Mesodermal cell (in vitro differentiated cells): ENCODE measurements around the gene USP50.
"Not testable (repeated sequence)": the region's sequence is repeated elsewhere in the genome, so short reads cannot be mapped to it uniquely, and the experiment has no call there.

Experiments
- H3K27ac ChIP-seq: 2 replicates; pipeline ENCODE4 v1.7.0; 2013; ENCODE audit warnings: mild to moderate bottlenecking, low read depth, low read length, moderate library complexity; ENCODE audit not compliant: severe bottlenecking
- H3K36me3 ChIP-seq: 2 replicates; pipeline ENCODE4 v1.7.1; 2013; ENCODE audit warnings: mild to moderate bottlenecking, low read length, moderate library complexity; ENCODE audit not compliant: control insufficient read depth, insufficient read depth
- H3K4me1 ChIP-seq: one replicate; pipeline ENCODE4 v1.7.1; 2013; ENCODE audit warnings: mild to moderate bottlenecking, low read length; ENCODE audit not compliant: insufficient read depth, control insufficient read depth, poor library complexity, severe bottlenecking
- H3K4me3 ChIP-seq: 2 replicates; pipeline ENCODE4 v1.7.0; 2013; ENCODE audit warnings: low read length, control low read depth, mild to moderate bottlenecking; ENCODE audit not compliant: insufficient read depth, poor library complexity, severe bottlenecking; ENCODE audit errors: extremely low read depth
- H3K9me3 ChIP-seq: 2 replicates; pipeline ENCODE4 v1.7.1; 2013; ENCODE audit warnings: mild to moderate bottlenecking, low read length, moderate library complexity; ENCODE audit not compliant: control insufficient read depth
- WGBS, 2 experiments: methylation state at CpG; one replicate each; pipeline ENCODE4 v1.1.5; 2013; ENCODE audit warnings: missing lambda C conversion rate in 2 of 2; ENCODE audit not compliant: insufficient coverage in 2 of 2; 5-methylcytosine and 5-hydroxymethylcytosine counted together

Gene USP50

DNA sequence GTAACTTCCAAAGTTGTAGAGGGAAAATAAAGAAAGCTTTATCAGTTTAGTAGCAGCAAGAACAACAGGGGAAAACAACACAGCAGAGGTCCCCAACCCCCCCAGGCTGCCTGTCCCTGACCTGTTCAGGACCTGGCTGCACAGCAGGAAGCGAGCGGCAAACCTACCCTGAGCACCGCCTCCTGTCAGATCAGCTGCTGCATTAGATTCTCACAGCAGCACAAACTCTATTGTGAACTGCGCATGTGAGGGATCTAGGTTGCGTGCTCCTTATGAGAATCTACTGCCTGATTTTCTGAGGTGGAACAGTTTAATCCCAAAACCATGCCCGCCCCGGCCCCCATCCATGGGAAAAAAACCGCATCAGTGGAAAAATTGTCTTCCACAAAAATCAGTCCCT lies 40.3 kb downstream of the USP50 start:
- Histone ChIP-seq H3K27ac (no peak overlapping the region), H3K4me1 (no peaks in the 10 kb centered on the region), H3K36me3 (peaks cover 20% of the 10 kb centered on the region), H3K9me3 (no peaks in the 10 kb centered on the region), H3K4me3 (no peak overlapping the region)
- 74 to 75% methylated on average over 8 of the region's 8 CpGs for WGBS, 2 experiments

DNA sequence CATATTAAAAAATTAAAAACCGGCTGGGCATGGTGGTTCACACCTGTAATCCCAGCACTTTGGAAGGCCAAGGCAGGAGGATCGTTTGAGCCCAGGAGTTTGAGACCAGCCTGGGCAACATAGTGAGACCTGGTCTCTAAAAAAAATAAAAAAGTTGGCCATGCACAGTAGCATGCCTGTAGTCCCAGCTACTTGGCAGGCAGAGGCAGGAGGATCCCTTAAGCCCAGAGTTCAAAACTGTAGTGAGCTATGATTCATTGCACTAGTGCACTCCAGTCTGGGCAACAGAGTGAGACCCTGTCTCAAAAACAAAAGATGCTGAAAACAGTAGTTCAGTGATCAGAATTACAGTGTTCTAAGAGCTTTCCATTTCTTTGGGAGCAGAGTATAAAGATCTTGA lies 40.8 kb downstream of the USP50 start:
- H3K4me3 ChIP-seq, H3K4me1 ChIP-seq, H3K27ac ChIP-seq, H3K9me3 ChIP-seq: not testable (repeated sequence)
- H3K36me3 ChIP-seq: peaks cover 23% of the 10 kb centered on the region
- 78 to 85% methylated on average over 2 of the region's 2 CpGs for WGBS, 2 experiments

DNA sequence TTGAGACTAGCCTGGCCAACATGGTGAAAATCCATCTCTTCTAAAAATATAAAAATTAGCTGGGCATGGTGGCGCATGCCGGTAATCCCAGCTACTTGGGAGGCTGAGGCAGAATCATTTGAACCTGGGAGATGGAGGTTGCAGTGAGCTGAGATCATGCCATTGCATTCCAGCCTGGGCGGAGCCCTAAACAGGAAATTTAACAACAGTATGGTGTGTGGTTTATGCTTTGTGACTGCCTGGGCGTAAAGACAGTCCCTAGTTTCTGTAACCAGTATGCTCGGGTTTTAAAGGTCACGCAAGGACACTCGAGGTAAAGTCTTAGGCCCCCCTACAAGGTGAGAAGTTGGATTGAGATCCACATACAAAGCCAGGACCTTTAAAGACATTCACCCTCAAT lies 43.3 kb downstream of the USP50 start:
- Histone ChIP-seq H3K4me3 (no peak overlapping the region), H3K4me1 (no peaks in the 10 kb centered on the region), H3K36me3 (peaks cover 43% of the 10 kb centered on the region), H3K9me3 (no peaks in the 10 kb centered on the region), H3K27ac (no peak overlapping the region)
- WGBS, 2 experiments: 97% methylated on average over 4 to 7 of the region's 7 CpGs

DNA sequence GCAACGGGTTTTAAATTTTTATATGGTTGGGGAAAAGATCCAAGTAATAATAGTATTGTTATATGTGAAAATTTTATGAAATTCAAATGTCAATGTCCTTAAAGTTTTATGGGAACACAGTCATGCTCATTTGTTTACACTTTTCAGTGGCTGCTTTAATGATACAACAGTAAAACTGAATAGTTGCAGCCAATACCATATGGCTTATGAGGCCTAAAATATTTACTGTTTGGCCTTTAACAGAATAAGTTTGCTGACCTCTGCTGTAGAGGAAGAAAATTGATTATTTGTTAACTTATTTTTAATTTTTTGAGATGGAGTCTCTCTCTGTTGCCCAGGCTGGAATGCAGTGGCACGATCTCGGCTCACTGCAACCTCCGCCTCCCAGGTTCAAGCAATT lies 44.7 kb downstream of the USP50 start:
- no peaks in the 10 kb centered on the region for H3K9me3 ChIP-seq
- no peaks in the 10 kb centered on the region for H3K4me1 ChIP-seq
- H3K27ac ChIP-seq: no peak overlapping the region
- H3K36me3 ChIP-seq: peaks cover 50% of the 10 kb centered on the region
- WGBS, 2 experiments: no CpG with 5 or more reads among the region's 4 CpGs
- no peak overlapping the region for H3K4me3 ChIP-seq

DNA sequence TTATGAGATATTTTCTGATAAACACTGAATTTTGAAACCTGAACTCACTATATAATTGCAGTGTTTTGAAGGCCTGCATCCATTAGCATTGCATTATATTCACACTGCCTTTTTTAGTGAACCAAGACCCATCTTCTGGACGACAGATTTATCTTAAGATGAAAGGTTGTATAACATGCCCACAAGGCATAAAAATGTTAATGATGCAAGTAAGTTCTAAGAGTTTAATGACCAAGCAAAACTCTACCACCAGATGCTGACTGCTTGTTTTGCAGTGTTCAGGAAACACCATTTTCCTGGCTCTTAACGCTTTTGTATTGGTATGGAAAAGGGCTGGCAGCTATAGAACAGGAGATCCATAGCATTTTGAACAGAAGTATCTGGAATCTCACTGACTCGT lies 46.1 kb downstream of the USP50 start:
- no peak overlapping the region for H3K27ac ChIP-seq
- no peaks in the 10 kb centered on the region for H3K4me1 ChIP-seq
- 100% methylated on average over 2 of the region's 3 CpGs; no CpG with 5 or more reads in 1 of the 2 experiments for WGBS, 2 experiments
- H3K36me3 ChIP-seq: peaks cover 63% of the 10 kb centered on the region
- no peak overlapping the region for H3K4me3 ChIP-seq
- H3K9me3 ChIP-seq: no peaks in the 10 kb centered on the region

DNA sequence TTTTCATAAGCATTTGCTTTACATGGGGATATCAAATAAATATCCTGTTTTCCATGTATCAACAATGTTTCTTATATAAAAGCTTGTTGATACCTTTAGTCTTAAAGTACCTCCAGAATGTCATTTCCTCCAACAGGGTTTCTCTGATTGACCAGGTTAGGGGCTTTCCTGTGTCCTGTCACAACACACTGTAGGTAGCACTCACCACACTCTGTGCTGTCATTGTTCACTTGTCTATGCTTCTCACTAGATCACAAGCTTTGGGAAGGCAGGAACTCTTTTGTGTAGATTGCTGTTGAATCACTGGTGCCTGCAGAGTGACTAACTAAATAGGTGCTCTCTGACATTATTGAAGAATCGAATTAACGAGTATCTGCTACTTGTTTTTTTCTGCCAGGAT lies 49.8 kb downstream of the USP50 start:
- WGBS, 2 experiments: 82 to 94% methylated on average over 2 of the region's 2 CpGs
- Histone ChIP-seq H3K36me3 (peaks cover 82% of the 10 kb centered on the region), H3K9me3 (no peaks in the 10 kb centered on the region), H3K4me1 (no peaks in the 10 kb centered on the region), H3K27ac (no peak overlapping the region), H3K4me3 (no peak overlapping the region)

DNA sequence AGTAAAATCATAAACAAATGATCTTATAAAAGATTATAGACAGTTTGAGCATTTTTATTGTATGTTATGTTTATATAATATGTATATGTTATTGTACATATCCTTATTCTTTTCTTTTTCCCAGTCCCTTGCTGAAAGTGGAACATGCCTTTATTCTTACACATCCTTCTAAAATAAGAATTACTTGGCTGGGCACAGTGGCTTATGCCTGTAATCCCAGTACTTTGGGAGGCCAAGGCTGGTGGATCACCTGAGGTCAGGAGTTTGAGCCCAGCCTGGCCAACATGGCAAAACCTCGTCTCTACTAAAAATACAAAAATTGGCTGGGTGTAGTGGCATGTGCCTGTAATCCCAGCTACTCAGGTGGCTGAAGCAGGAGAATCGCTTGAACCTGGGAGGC lies 51.9 kb downstream of the USP50 start:
- 100% methylated on average over 1 to 2 of the region's 2 CpGs for WGBS, 2 experiments
- peaks cover 82% of the 10 kb centered on the region for H3K36me3 ChIP-seq

DNA sequence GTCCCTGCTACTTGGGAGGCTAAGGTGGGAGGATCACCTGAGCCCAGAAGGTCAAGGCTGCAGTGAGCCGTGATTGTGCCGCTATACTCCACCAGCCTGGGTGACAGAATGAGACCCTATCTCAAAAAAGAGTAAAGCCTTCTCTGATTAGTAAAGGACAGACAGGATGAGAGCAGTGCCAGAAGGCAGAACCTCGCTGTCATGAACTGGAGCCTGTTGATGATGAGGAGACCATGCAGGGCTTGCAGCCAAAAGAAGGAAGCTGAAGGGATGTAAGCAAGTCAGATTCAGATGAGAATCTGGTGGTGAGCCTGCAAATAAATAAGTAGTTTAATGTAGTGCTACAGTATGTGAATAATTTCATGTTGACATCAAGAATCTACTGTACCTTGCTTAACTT lies 52.8 kb downstream of the USP50 start:
- Histone ChIP-seq H3K9me3 (no peaks in the 10 kb centered on the region), H3K4me1 (no peaks in the 10 kb centered on the region), H3K36me3 (peaks cover 76% of the 10 kb centered on the region), H3K4me3 (no peak overlapping the region), H3K27ac (no peak overlapping the region)
- 94 to 100% methylated on average over 3 of the region's 3 CpGs for WGBS, 2 experiments

More for the DNA sequence above, 51.9 kb downstream of the USP50 start:
- H3K27ac ChIP-seq, H3K9me3 ChIP-seq, H3K4me3 ChIP-seq, H3K4me1 ChIP-seq: not testable (repeated sequence)

DNA sequence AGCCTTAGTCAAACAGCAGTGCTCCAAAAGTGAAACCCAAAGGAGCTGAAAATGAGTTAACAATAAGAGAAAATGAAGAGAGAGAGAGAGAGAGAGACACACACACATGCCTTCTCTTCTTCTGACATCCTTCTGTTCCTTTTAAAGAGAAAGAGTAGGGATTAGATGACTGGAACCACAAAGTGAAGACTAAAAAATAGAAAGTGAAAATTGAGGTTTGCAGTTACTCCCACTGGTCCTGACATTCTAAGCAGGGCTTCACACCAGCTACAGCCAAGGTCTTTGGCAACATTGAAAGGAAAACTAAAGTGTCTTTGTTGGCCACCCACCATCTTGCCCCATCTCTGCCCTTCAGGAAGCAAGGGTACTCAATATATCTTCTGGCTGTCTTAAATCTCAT lies 59.2 kb downstream of the USP50 start:
- no peaks in the 10 kb centered on the region for H3K9me3 ChIP-seq
- no peaks in the 10 kb centered on the region for H3K4me1 ChIP-seq
- no peak overlapping the region for H3K27ac ChIP-seq
- peaks cover 70% of the 10 kb centered on the region for H3K36me3 ChIP-seq
- H3K4me3 ChIP-seq: no peak overlapping the region

DNA sequence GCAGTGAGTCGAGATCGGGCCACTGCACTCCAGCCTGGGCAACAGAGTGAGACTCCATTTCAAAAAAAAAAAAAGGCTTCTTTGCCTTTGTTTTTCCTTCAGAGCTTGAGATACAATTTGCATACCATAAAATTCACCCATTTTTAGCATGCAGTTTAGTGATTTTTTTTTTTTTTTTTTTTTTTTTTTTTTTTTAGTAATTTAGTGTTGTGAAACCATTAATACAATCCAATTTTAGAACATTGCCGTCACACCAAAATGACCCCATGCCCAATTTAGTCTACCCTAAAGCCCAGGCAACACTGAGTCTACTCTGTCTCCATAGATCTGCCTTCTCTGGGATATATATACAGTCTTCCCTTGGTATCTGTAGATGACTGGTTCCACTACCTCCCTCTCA lies 61.1 kb downstream of the USP50 start:
- Histone ChIP-seq H3K27ac (no peak overlapping the region), H3K36me3 (peaks cover 69% of the 10 kb centered on the region), H3K9me3 (no peaks in the 10 kb centered on the region), H3K4me1 (no peaks in the 10 kb centered on the region), H3K4me3 (no peak overlapping the region)
- 83 to 94% methylated on average over 2 to 3 of the region's 3 CpGs for whole genome bisulfite sequencing, 2 experiments

DNA sequence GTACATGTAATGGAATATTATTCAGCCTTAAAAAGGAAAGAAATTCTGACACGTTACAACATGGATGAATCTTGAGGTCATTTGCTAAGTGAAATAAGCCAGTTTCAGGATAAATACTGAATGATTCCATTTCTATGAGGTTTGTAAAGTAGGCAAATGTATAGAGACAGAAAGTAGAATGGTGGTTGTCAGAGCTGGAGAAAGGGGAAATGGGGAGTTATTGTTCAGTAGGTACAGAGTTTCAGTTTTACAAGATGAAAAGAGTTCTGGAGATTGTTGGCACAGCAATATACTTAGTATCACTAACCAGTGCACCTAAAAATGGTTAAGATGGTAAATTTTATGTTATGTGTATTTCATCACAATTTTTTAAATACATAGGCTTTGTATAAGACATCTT lies 61.7 kb downstream of the USP50 start:
- no peak overlapping the region for H3K27ac ChIP-seq
- no peaks in the 10 kb centered on the region for H3K4me1 ChIP-seq
- no peak overlapping the region for H3K4me3 ChIP-seq
- WGBS, 2 experiments: 91 to 100% methylated on average over 1 of the region's 1 CpG
- H3K36me3 ChIP-seq: peaks cover 65% of the 10 kb centered on the region
- H3K9me3 ChIP-seq: no peaks in the 10 kb centered on the region

DNA sequence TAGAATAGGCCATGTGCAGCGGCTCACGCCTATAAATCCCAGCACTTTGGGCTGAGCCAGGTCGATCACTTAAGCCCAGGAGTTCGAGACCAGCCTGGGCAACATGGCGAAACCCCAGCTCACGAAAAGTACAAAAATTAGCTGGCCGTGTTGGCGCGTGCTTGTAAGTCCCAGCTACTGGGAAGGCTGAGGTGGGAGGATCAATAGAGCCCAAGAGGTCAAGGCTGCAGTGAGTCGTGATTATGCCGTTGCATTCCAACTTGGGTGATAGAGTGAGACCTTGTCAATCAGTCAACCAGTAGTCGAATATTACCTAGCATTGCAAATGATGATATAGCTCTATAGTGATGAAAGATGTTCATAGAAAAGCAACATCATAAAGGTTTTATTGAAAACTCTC lies 70.3 kb downstream of the USP50 start:
- H3K27ac ChIP-seq: no peak overlapping the region
- no peak overlapping the region for H3K4me3 ChIP-seq
- H3K36me3 ChIP-seq: peaks cover 54% of the 10 kb centered on the region
- no peaks in the 10 kb centered on the region for H3K9me3 ChIP-seq
- 97 to 99% methylated on average over 11 of the region's 12 CpGs for WGBS, 2 experiments
- no peaks in the 10 kb centered on the region for H3K4me1 ChIP-seq
